NCI-H510A (cell line): Measurements from ENCODE around the gene AGTPBP1.
"Not testable (repeated sequence)": the region's sequence is repeated elsewhere in the genome, so short reads cannot be mapped to it uniquely, and the experiment has no call there.

Experiments
- DNase-seq: peaks from one replicate; lab custom pipeline; 2025; lab: John Stamatoyannopoulos, UW

The AGTPBP1 gene

DNA sequence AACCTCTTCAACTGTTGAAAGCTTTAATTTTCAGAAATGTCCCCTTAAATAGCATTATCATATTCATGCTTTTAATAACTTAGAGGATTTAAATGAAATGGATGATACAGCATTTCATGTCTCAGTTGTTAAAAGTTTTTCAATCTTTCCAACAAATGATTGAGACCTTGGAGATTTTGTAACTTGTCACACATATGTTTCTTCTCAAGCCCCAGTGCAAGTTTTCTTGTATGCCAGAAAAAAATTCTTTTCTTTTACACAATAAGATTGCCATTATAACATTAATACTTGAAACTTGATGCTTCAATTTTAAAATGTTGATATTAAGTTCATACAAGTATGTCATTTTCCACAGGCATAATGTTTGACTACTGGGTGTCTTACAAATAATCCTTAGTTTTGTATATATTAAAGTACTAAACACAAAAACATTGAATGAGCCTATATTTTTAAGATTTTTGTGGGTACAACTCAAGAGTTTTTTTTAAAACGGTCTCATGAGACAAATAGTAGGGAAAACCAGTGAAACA is 124.5 kb downstream of the AGTPBP1 start:
- no peak for DNase-seq

DNA sequence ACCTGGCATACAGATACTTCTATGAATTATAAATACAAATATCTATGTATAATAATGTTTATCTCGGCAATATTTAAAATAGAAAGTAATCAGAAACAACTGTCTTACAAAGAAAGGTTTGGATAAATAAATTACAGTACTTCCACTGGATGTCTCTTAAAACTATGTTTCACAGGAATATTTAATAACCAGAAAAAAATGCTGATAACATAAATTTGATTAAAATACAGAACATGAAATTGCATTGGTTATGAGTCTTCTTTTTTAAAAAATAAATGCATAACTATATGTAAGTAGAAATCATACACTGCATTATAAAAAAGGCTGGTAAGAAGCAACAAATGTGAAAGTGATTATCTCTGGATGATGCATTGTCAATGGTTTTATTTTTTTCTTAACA is 126.0 kb downstream of the AGTPBP1 start:
- DNase-seq, result no peak

DNA sequence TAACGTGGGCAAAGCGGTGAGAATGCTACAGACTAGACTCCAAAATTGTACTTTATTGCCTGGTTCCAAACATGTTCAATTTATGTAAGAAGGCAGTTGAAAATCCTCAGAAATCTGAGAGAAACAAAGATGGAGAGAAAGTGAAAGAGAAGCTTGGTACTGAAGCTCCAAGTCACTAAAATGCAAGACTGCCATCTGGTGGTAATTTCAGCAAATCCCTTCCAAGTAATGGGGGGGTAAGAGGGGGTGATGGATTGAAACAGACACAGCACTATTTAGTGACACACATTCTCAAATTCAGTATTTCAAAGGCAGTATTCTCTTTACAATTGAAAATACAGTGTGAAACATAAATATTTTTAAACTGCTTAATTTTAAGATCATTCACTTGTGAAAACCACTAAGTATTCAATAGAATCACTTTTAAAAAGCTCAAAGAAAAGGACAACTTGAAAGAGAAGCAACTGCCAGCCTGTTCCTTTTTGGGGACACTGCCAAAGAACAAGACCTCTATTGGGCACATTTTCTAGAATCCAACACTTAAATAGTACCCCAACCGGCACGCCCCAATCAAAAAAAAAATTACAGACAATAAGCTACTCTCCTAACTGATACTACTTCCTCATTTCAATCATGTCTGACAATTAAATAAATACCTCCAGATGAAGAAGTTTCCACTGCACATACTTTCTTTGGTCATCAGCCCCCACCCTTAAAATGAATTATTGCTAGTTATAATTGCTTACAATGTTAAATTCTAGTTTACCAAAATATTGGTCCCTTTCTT is 131.5 kb downstream of the AGTPBP1 start:
- DNase-seq, result peak; percentile 37

DNA sequence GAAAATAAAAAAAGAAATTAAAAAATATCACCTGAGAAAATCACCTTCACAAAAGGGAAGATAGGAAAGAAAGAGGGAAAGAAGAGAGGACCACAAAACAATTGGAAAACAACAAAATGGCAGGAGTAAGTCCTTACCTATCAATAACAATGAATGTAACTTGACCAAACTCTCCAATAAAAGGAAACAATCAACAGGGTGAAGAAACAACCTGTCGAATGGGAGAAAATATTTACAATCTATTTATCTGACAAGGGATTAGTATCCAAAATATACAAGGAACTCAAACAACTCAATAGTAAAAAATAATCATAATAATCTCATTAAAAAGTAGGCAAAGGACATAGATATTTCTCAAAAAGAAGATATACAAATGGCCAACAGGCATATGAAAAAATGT is 135.8 kb downstream of the AGTPBP1 start:
- DNase-seq, result no peak

DNA sequence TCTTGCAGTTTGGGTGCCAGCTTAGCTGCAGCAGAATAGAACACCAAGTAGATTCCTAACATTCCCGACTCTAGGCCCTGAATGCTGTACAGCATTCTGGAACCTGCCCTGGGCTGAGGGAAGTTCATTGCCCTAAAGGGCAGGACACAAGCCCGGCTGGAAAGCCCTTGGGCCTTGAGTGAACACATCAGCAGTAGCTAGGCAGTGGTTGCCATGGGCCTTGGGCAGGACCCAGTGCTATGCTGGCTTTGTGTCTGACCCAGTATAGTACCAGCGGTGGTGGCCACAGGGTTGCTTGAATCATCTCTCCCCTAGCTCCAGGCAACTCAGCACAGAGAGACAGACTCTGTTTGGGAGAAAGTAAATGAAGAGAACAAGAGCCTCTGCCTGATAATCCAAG is 137.8 kb downstream of the AGTPBP1 start:
- DNase-seq, result no peak

DNA sequence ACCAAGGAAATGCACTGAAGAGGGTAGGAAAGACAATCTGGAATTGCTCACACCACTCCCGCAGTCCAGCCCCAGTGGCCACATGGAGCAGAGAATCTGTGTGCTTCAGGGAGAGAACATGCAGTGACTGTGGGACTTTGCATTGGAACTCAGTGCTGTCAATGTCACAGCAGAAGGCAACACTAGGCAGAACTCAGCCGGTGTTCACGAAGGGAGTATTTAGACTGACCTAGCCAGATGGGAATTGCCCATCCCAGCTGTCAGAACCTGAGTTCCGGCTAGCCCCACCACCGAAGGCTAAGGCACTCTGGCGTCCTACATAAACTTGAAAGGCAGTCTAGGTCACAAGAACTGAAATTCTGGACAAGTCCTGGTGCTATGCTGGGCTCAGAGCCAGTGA is 139.0 kb downstream of the AGTPBP1 start:
- DNase-seq, result no peak

DNA sequence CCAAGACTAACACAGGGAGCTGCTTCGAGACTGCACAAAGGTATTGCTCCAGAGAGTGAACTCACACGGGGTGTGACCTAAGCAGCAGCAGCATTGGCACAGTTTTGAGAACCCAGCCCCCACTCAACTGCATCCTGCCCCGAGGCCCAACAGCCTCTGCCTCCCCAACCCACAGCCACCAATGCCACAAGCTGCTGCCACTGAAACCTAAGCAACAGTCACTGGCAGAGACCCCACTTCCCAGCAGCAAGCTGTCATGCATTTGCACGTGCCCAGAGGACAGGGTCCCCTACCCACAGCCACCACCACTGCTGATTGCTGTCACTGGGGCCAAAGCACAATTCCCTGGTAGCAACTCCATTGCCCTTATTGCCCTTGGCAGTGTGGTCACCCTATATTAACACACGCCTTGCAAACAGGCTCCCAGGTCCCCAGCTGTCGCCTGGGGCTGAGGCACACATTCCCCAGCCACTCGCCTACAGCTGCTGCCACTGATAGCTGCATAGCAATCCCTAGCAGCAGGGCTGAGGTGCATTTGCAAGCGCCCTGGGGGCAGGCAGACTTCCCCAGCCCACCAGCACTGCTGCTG is 141.0 kb downstream of the AGTPBP1 start:
- DNase-seq, result no peak

DNA sequence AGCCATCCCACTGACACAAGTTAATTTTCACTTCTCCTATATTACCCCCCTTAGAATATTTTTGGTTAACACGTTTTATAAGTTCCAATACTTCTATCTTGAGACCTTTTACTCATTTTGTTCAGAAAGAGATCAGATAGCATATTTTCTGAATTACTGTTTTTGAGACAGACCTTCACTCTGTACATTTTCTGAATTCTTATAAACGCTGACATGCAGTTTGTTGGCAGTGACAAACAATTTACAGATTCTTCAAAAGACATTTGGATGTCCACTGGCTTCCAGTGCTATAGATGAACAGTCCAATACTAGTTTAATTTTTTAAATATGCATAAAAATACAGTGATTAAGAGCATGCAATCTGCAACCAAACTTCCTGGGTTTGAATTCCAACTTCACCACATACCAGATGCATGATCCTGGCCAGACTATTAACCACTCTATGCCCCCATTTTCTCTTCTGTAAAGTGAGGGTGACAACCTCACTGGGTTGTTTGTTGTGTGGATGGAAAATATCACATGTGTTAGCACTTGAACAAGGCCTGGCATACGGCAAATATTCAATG is 142.1 kb downstream of the AGTPBP1 start:
- no peak for DNase-seq

DNA sequence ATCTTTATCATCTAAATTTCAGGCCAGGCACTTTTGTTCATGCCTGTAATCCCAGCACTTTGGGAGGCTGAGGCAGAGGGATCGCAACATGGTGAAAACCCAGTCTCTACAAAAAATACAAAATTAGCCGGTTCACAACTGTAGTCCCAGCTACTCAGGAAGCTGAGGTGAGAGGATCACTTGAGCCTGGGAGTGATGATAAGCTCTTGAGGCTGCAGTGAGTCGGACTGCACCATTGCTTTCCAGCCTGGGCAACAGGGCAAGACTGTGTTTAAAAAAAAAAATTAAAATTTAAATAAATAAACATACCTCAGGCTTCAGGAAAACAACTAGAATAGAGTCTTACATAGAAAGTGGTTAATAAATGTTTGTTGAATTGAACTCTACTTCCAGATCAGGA is 147.4 kb downstream of the AGTPBP1 start:
- DNase-seq, result no peak

DNA sequence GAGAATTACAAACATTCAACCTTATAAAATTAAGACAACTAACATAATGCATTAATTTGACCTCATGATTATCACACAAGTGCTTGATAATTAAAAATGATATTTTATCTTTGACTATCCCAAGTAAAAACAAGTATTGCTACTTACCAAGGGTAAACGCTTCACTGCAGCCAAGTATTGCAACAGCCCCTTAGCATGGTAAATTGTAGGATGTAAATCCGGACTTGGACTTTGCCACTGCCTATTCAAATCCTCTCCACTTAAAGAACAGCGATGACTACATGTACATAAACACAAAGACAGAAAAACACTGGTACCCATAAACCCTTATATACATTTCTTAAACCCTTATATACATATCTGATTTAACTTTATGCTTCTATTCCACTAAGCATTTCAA is 155.1 kb downstream of the AGTPBP1 start:
- no peak for DNase-seq

DNA sequence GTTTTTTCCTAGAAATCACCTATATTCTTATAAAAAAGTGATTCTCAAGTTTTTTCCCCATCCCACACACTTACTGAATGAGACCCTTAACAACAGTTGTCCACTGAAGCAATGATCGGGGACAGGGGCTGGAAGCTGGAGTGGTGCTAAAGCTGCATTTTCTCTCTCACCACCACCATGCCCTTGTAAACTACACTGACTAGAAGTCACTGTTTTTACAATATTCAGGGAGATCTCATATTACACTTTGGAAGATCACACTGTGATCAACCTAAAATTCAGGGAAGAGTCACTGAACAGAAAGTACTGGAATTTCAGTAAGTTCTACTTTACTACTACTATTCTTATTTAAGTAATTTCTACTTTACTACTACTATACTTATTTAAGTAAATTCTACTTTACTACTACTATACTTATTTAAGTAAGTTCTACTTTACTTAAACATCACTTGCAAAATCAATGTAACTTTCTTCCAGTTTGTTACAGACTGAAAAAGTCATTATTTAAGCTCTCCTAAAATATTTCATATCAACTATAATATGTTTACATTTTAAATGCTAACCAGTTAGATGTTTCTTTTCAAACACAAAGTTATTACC is 164.3 kb downstream of the AGTPBP1 start:
- DNase-seq, result no peak

DNA sequence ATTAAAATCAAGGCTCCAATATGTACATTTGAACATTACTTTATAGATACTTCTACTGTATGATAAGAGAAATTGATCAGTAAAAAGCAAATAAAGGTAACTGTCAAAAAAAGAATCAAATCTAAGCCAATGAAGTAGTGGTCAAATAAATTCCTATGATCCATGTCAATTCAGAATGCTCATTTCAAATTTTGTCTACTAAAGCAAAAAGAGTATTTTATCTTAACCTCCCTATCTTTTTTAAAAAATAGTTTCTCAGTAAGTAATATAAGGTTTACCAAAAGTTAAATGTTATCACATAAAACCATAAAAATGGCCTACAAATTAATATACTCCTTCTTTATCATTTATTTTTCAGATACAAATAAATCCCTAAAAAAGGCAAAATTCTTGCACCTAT is 165.9 kb downstream of the AGTPBP1 start:
- DNase-seq, result no peak

DNA sequence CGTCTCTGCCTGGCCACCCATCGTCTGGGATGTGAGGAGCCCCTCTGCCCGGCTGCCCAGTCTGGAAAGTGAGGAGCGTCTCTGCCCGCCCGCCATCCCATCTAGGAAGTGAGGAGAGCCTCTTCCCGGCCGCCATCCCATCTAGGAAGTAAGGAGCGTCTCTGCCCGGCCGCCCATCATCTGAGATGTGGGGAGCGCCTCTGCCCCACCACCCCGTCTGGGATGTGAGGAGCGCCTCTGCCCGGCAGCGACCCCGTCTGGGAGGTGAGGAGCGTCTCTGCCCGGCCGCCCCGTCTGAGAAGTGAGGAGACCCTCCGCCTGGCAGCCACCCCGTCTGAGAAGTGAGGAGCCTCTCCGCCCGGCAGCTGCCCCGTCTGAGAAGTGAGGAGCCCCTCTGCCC is 168.2 kb downstream of the AGTPBP1 start:
- not testable (repeated sequence) for DNase-seq

DNA sequence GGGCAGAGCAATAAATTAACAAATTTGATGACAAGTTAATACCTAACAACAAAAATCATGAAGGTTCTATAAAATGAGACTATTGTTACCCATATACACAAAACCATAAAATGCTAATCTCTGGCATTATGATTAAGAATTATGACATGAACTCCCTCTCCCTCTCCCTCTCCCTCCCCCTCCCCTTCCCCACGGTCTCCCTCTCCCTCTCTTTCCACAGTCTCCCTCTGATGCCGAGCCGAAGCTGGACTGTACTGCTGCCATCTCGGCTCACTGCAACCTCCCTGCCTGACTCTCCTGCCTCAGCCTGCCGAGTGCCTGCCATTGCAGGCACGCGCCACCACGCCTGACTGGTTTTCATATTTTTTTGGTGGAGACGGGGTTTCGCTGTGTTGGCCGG is 168.8 kb downstream of the AGTPBP1 start:
- DNase-seq, result not testable (repeated sequence)

DNA sequence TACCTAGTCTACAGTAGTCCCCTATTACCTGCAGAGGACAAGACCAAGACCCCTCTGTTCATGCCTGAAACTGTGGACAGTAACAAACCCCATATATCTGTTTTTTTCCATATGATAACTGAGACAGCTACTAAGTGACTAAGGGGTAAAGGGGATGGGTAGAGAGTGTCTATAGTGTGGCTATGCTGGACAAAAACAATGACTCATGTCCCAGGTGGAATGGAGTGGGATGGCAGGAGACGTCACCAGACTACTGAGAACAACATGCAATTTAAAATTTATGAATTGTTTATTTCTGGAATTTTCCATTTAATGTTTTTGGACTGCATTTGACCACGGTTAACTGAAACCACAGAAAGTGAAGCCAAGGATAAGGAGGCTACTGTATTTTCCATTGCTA is 171.8 kb downstream of the AGTPBP1 start:
- DNase-seq, result no peak

DNA sequence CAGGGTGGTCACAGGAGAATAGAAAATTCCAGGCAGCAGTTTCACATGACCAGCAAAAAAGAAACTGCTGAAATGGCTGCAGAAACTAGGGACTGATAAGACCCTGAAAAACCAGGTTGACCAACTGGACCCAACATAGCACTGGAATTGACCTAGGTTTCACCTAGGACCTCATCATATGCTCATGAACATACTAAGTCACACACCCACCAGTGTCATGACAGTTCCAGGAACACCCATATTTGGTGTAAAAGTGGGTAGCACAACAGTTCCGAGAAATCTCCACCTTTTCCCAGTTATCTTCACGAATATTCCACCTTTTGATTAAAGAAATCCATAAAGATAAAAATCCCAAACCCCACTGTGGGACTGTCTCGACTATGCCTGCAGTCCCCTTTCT is 182.2 kb downstream of the AGTPBP1 start:
- DNase-seq, result no peak

DNA sequence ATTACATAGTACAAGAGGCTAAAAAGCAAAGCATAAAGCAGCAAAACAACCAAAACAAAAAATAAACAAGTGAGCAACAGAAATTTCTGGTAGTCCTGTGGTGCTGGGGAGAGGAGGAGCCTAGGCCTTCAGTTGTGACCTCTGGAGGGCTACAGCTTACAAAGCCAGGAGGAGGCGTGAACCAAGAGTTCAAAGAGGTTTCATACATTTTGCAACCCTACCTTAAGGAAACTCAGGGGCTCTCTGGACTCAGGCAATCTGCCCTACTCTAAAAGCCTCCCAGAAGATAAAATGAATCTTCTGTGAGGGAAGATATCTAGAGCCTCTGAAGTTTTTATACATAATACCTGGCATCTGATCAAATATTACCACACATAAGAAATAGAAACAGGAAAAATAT is 187.4 kb downstream of the AGTPBP1 start:
- DNase-seq, result no peak

DNA sequence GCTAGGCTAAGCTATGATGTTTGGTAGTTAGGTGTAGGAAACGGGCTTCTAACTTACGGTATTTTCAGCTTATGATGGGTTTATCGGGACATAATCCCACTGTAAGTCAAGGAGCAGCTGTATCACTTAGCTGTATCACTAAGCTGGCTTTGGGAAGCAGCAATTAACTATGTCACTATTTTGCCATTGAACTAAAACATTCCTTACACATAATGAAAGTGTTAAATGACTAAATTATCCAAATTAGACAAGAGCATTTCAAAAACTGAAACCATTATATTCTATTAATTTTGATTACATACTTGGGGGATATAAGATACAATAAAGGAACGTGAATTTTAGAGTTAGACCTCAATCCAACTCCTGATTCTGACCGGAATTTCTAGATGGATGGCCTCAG is 188.3 kb downstream of the AGTPBP1 start:
- DNase-seq, result no peak

DNA sequence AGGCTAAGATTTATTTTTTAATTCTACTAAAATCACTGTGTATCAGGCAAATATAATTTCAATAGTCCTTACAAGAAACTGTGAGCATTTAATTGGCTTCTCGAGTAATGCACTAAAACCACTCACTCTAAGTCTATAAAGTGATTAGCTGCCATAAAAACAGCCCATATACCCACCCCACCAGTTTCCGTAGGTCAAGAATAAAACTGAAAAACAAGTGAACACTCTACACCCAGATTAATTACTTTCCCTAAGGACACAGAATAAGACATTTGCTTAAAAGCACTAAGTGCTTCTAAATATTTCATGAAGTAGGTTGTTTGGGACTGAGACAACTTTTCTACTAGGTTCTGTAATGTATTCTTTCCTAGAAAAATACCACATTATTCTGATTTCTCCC is 194.2 kb downstream of the AGTPBP1 start:
- no peak for DNase-seq

DNA sequence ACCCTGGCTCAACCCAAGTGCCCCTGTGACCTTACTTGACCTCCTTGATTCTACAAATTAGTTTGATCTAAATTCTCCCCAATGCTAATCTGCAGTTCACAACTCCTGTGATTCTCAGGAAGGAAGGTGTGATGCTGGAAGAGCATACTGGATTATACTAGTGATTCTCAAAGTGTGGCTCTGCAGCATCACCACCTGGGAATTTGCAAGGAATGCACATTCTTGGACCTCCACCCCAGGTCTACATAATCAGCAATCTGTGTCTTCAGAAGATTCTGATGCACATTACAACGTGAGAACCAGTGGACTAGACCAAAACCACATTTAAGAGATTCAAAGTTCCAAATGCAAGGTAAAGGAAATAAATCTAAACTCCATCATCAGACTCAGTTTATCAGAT is 198.6 kb downstream of the AGTPBP1 start:
- no peak for DNase-seq

DNA sequence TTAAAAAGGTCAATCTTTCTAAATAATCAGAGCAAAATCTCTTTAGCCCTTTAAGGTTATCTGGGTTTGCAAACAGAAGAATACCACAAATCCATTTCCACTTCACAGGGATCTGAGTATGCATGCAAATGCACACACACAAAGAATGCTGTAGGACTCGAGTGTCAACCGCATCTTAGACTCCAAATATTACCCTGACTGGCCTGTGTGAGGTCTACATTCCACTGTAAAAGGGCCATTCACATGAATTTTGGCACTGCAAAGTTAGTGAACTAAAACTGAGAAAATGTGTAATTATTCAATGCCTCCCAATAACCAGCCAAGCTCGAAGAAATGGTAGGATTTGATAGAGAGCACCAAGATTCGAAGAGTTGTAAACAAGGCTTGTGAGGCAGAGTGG is 199.9 kb downstream of the AGTPBP1 start:
- DNase-seq, result no peak

DNA sequence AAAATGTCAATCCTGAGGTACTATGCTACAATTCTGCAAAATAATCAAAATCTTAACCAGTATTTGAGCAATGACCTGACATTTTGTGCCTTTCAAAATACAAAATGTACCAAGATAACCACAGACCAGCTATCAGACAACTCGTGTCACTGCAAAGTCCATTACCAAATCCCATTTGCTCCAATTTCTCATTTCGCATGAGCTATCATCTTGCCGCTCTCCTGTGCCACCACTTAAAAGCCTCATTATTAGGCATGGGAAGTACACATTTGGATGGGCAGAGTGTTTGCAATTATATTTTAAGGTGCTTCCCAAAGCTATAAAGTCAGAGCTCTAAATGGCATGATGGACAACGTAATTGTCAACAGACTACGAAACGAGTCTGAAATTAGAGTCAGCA is 205.2 kb downstream of the AGTPBP1 start:
- no peak for DNase-seq

DNA sequence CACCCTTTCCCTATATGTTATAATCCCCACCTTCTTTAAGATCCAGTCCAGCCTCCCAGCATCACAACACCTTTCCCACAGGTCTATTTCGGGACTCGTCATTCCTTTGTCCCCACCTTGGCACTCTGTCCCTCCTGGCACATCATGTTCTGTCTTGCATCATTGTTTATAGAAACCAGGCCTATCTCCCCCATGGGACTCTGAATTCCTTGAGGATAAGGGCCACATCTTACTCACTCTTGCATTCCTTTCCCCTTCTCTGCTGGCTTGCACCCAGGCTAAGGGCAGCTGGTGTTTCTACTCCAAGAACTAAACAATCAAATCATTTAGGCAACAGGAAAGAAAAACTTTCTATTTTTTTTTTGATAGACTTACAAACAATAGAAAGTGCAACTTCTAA is 205.7 kb downstream of the AGTPBP1 start:
- no peak for DNase-seq
